ENCODE results near the gene VCAN.

VCAN gene

GRCh38 chr5:83464261-83464660, 7.3 kb upstream of the VCAN start:
- Histone ChIP-seq H3K4me3 (ENCODE audit: low read length) (no peak overlapping the region), H3K36me3 (ENCODE audit: control insufficient read depth, low read length) (no peaks in the 10 kb centered on the region), H3K27me3 (ENCODE audit: control insufficient read depth, low read length) (peaks cover 16% of the 10 kb centered on the region), H3K27ac (ENCODE audit: low read depth, low read length) (no peak overlapping the region), H3K9me3 (ENCODE audit: control insufficient read depth, insufficient read depth, low read length) (no peaks in the 10 kb centered on the region), H3F3A (ENCODE audit: control insufficient read depth, insufficient read depth) (no peaks in the 10 kb centered on the region), H3K4me2 (ENCODE audit: low read length) (no peak overlapping the region), H3K79me2 (ENCODE audit: control insufficient read depth, low read length) (no peaks in the 10 kb centered on the region), H4K20me1 (ENCODE audit: control insufficient read depth, insufficient read depth, low read depth, low read length) (no peaks in the 10 kb centered on the region), H3K9me2 (replicated peaks; ENCODE audit: control insufficient read depth, low read length) (no peaks in the 10 kb centered on the region), H3K4me1 (ENCODE audit: control insufficient read depth, low read length) (no peaks in the 10 kb centered on the region)
- no peak for TF ChIP-seq CTCF (IDR thresholded peaks at IDR 0.05; ENCODE audit: low read depth, low read length, poor library complexity, severe bottlenecking)
- TF ChIP-seq EZH2phosphoT487 (IDR thresholded peaks at IDR 0.05; ENCODE audit: borderline replicate concordance, low read length): no peak

GRCh38 chr5:83467371-83468035, 4.0 kb upstream of the VCAN start:
- Histone ChIP-seq H3K9me3 (ENCODE audit: control insufficient read depth, insufficient read depth, low read length) (no peaks in the 10 kb centered on the region), H4K20me1 (ENCODE audit: control insufficient read depth, insufficient read depth, low read depth, low read length) (no peaks in the 10 kb centered on the region), H3K27me3 (ENCODE audit: control insufficient read depth, low read length) (peaks cover 48% of the 10 kb centered on the region), H3K9me2 (replicated peaks; ENCODE audit: control insufficient read depth, low read length) (no peaks in the 10 kb centered on the region), H3K79me2 (ENCODE audit: control insufficient read depth, low read length) (no peaks in the 10 kb centered on the region), H3K27ac (ENCODE audit: low read depth, low read length) (no peak overlapping the region), H3K4me2 (ENCODE audit: low read length) (no peak overlapping the region), H3F3A (ENCODE audit: control insufficient read depth, insufficient read depth) (no peaks in the 10 kb centered on the region), H3K4me1 (ENCODE audit: control insufficient read depth, low read length) (no peaks in the 10 kb centered on the region), H3K4me3 (ENCODE audit: low read length) (no peak overlapping the region), H3K36me3 (ENCODE audit: control insufficient read depth, low read length) (no peaks in the 10 kb centered on the region)
- TF ChIP-seq CTCF (IDR thresholded peaks at IDR 0.05; ENCODE audit: low read depth, low read length, poor library complexity, severe bottlenecking) (no peak), EZH2phosphoT487 (IDR thresholded peaks at IDR 0.05; ENCODE audit: borderline replicate concordance, low read length) (no peak)

- no peak overlapping the region for H3K27ac ChIP-seq (ENCODE audit: low read depth, low read length)
- peaks cover 63% of the 10 kb centered on the region for H3K27me3 ChIP-seq (ENCODE audit: control insufficient read depth, low read length)
- H3K36me3 ChIP-seq (ENCODE audit: control insufficient read depth, low read length): no peaks in the 10 kb centered on the region
- no peaks in the 10 kb centered on the region for H3F3A ChIP-seq (ENCODE audit: control insufficient read depth, insufficient read depth)
- H3K79me2 ChIP-seq (ENCODE audit: control insufficient read depth, low read length): no peaks in the 10 kb centered on the region
- TF ChIP-seq EZH2phosphoT487 (IDR thresholded peaks at IDR 0.05; ENCODE audit: borderline replicate concordance, low read length): no peak
- no peak for TF ChIP-seq CTCF (IDR thresholded peaks at IDR 0.05; ENCODE audit: low read depth, low read length, poor library complexity, severe bottlenecking)
- no peak overlapping the region for H3K4me2 ChIP-seq (ENCODE audit: low read length)
- H3K9me2 ChIP-seq (replicated peaks; ENCODE audit: control insufficient read depth, low read length): no peaks in the 10 kb centered on the region
- no peak overlapping the region for H3K4me3 ChIP-seq (ENCODE audit: low read length)
- H3K4me1 ChIP-seq (ENCODE audit: control insufficient read depth, low read length): peaks cover 4% of the 10 kb centered on the region; the same call in 1 of the 2 replicates
- no peaks in the 10 kb centered on the region for H3K9me3 ChIP-seq (ENCODE audit: control insufficient read depth, insufficient read depth, low read length)
- H4K20me1 ChIP-seq (ENCODE audit: control insufficient read depth, insufficient read depth, low read depth, low read length): no peaks in the 10 kb centered on the region
These were observed 2.5 kb upstream of the VCAN start for GRCh38 chr5:83469075-83469474.
